SKM-1 treated with dmso at 0.1 percent for 144 hours (cell line): ENCODE data around the gene FOXE1.

Source experiments
- DNase-seq: peaks from one replicate; lab custom pipeline; 2025; ENCODE audit not compliant: unreplicated experiment; lab: John Stamatoyannopoulos, UW

The FOXE1 gene

DNA sequence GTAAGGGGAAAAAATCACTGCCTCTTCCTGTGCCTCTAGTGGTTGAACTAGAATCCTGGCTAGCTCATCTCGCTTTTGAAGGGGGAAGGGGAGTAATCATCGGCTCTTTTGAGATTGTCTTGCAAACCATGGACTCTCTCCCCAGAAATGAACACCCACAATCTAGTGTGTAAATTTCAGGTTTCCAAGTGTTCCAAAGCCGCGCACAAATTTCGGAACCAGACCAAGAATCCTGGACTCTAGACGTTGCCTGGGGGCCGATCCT is 4.9 kb upstream of the FOXE1 start:
- no peak for DNase-seq

DNA sequence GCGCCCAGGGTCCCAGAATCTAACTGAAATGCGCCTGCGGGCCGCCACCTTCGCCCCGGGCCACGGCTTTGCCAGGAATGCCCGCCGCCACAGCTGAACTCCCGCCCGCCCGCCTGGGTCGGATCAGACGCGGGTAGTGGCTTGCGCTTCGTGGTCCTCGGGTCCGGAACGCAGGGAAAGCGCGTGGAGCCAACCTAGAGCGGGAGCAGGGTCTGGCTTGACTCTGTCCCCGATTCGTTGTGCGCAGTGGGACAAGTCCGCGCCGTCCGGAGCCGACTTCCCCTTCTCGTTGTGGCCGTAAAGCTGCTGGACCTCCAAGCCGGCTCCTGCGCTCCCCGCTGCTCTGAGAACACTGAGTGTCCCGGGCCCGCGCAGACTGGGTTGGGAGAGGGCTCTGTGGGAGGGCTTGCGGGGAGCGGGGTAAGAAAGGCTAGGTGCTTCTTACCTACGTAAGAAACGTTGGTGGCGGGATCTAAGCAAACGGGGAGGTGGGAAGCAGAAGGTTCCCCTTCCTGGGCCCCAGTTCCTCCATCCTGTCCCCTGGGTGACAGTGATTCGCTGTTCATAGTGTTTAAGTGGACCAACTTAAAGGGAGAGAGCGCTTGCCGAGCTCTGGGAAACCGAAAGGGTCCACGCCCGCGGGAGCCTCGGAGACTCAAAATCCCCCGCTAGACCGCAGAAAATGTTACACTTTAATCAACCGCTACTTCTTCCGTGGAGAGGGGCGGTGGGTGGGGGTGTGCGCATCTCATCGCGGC is 4.4 kb upstream of the FOXE1 start:
- DNase-seq: no peak

DNA sequence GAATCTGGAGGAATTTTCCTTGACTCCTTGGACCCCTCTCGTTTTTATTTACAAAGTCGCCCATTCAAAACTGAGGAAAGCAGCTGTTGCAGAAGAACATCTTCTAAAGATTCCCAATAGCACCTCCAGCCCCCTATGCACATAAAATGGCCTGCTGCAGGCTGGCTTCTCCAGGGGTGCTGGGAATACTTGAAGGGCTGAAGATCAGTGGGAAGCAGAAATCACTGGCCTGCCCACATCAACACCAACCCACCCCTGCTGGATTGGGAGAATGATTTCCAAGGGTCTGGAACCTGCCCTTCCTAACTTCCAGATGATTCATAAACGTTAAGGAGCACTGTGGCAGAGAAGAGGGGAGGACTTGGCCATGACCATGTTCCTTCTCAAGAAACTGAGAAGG is 3.0 kb upstream of the FOXE1 start:
- DNase-seq: no peak

DNA sequence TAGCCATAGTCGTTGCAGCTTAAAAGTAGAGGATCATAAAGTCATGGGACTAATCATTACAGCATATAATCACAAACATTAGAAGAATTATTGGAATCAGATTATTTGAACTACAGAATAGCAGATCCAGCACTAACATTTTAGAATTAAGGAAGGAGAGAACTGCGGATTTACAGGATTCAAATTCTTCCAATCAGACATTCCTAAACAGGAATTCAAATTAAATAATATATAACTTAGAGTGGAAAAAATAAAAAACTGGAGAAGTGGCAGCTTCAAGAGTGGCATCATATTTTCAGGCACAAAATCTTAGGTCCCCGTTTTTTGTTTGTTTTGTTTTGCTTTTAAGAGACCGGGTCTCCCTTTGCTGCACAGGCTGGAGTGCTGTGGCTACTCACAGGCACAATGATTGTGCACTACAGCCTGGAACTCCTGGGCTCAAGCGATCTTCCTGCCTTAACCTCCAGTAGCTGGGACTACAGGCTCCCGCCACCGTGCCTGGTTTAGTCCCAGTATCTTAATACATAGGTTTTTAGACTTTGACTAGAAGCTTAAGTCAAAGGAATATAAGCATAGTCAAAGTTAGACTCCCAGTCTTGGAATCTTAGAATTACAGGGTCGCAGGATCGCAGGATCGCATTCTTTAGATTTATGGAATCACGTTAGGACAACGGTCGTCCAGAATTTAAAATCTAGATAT is 2.1 kb upstream of the FOXE1 start:
- no peak for DNase-seq

DNA sequence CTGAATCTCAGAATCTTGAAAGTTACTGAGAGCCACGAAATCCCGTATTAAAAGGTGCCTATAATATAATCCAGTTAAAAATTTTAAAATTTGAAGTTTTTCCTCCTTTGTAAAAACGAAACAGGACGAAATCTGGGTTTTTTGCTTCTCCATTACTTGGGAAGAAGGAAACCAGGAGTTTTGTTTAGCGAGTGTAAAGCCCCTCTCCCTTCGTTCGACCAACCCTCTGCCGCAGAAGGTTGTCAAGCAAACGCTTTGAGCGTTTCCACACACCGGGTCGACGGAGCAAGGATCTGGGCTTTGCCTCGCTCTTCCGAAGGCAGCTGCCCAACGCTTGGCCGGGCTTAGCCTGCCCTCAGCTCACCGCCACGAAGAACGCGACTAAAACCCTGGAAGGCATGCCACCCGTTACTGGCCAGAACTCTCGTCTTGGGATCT is 1.6 kb upstream of the FOXE1 start:
- no peak for DNase-seq

DNA sequence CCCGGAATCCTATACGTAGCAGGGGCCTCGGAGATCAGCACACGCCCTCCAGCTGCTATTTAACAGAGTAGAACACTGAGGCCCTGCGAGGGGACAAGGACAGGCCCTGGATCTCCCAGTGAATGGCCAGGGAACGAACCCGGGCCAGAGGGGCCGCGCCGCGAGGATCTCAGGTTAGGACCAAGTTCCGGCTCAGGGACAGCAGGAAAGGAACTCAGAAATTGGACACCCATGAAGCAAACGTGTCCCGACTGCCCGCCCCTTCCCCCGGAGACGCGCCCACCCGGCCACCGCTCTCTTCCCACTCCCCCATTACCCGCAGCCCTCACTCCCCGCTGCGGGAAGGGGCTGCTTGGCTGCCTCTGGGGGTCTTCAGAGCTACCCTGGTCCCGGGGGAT is 1.0 kb upstream of the FOXE1 start:
- DNase-seq: no peak

DNA sequence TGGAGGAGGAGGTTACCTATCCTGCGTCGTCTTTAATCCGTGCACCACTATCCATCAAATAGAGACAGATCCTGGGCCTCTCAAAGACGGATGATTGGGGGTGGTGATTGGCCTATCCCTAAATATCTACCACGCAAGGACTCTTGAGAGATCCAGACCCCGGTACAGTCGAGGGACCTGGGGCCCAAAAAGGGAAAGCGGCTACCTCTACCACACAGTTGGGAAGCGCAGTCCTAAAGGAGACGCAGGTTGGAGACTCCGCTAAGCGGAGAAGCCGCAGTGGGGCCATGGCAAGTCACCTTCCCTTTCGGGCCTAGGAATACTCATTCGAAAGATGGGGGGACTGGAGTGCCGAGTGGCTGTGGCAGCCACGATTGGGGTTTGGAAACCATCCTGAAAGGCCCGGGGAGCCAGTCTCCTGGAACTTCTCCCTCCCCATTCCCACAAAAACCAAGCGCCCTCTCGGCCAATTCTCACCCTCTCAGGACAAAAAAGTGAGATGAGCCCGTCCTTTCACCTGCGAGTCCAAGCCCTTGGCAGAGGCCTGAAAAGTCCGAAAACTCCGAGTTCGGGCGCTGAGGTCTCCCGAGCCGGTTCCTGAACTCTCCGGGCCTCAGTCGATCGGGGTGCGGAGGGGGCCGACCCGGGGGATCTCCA is 499 bp upstream of the FOXE1 start:
- DNase-seq: no peak

DNA sequence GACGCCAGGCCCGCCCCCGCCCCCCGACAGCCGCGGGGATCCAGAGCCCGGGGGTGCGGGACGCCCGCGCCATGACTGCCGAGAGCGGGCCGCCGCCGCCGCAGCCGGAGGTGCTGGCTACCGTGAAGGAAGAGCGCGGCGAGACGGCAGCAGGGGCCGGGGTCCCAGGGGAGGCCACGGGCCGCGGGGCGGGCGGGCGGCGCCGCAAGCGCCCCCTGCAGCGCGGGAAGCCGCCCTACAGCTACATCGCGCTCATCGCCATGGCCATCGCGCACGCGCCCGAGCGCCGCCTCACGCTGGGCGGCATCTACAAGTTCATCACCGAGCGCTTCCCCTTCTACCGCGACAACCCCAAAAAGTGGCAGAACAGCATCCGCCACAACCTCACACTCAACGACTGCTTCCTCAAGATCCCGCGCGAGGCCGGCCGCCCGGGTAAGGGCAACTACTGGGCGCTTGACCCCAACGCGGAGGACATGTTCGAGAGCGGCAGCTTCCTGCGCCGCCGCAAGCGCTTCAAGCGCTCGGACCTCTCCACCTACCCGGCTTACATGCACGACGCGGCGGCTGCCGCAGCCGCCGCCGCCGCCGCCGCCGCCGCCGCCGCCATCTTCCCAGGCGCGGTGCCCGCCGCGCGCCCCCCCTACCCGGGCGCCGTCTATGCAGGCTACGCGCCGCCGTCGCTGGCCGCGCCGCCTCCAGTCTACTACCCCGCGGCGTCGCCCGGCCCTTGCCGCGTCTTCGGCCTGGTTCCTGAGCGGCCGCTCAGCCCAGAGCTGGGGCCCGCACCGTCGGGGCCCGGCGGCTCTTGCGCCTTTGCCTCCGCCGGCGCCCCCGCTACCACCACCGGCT is 1.0 kb downstream of the FOXE1 start:
- no peak for DNase-seq

DNA sequence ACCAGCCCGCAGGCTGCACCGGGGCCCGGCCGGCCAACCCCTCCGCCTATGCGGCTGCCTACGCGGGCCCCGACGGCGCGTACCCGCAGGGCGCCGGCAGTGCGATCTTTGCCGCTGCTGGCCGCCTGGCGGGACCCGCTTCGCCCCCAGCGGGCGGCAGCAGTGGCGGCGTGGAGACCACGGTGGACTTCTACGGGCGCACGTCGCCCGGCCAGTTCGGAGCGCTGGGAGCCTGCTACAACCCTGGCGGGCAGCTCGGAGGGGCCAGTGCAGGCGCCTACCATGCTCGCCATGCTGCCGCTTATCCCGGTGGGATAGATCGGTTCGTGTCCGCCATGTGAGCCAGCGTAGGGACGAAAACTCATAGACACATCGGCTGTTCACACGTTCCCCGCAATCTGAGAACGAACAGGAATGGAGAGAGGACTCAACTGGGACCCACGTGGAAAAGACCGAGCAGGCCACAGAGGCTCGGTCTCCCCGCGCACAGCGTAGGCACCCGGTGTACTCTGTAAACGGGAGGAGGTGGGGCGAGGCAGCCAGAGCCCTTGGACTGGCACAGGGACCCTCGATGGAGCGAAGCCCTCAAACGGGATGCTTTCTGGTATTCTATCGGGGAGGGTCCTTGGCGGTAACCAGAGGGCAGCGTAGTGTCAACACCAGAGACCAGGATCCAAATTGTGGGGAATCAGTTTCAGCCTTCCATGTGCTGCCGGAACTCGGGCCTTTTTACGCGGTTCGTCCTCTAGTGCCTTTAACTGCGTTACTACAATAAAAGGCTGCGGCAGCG is 1.9 kb downstream of the FOXE1 start:
- no peak for DNase-seq

DNA sequence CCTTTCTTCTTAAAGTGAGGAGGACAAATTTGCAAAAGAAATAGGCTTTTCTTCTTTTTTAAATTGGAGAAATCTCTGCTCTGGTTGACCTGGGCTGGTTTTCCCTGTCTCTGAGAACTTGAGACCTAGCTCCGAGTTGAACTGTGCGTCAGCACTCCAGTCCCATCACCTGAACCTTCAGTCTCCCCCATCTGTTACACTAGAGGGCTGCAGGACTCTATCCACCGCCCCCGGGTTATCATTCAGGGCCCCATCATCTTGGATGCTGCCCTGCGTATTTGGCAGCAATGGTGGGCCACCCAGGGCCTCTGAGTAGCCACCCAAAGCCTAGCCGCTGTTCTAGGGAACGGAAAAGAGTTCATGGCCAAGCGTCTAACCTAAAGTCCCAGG is 2.5 kb downstream of the FOXE1 start:
- no peak for DNase-seq

DNA sequence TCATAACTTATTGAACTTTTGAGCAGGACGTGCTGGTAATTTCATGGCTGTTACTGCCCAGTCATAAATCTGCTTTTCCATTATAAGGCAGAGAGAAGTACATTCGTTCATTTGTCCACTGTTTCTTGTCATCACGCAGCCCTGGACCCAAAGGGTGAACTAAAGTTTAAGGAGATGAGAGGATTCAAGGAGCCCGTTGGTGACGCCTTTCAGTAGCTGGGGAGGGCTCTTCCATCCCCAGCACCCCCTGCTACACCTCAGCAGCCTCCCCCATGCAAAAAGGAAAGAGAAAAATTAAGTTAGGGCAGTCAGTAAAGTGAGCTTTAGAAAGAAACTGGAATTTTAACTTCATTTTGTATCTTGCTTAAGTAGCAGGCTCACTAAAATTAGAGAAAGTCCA is 2.9 kb downstream of the FOXE1 start:
- no peak for DNase-seq

DNA sequence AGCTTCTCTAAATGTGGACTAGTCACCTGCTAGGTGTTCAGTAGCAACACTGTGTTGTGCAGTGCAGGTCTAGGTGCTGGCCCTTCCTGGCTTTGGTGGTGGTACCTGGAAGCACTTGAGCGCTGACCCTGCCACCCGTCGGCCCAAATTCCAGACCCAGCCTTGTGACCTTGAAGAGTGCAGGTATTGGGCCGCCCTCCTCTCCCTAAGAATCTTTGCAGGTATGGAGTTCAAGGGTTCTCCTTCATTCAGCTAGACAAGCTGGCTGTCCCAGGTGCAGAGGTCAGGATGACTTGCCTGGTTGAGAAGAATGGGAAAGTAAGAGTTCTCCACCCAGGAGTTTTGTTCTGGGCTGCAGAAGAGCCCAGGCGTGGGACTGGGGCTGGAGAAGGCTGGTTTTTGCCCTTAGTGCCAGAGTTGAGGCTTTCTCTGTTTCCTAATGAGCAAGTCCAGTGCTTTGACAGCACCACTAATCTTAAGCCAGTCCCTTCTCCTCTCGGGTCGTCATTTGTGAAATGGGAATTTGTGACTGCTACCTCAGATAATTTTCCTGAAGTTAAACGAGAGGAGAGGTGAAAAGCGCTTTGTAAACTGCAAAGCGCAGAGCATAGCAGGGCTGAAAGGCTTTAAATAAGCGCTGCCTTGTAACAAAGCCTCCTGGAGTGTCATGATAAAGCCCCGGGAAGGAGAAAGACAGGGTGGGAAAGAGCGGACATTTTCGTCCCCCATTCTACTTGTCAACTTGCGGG is 4.0 kb downstream of the FOXE1 start:
- DNase-seq: no peak

DNA sequence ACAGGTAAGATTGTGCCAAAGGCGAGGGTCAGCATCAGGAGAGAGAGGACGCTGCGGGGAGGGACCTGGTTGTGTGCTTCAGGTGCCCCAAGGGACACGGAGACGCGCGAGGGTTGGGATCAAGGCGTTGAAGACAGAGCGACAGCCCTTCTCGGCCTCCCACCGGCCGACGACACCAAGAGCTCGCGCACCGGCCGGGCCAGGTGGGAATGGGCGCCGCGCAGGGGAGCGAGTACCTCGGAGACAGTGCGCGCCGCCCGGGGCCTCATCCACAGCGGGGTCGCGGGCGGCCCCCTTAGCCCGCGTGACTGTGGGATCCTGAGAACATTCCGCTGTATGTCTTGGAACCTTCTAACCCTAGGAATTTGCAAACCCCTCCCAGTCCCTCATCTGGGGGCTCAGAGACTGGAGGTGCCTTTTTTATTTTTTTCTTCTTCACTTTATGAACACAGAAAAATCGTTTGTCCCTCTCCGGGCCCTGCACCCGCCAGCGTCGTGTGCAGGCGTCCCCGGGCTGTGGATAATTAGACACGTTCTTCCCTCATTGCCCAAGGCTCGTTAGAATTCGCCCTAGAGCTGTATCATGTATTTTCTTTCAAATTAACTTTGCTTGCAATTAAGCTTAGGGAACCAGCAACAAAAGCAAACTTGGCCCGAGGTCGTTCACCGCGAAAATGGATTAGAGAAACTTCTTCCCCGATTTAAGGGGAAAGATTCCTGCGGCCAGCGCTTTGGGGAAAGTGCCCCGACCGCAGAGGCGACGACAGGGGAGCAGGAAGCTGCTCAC is 4.8 kb downstream of the FOXE1 start:
- DNase-seq: no peak

DNA sequence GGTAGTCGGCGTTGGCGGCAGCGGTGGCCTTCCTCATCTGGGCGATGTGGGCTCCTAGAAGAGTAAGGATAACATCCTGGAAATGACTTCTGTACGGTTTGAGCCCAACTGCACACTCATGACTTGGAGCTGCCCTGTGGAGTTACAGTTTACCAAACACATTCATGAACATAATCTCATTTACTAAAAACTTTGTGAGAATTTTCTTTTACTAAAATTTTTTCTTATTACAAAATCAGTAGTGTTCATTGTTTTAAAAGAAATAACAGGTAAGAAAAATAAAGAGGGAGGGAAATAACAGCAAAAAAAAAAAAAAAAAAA is 5.3 kb downstream of the FOXE1 start:
- DNase-seq: no peak

DNA sequence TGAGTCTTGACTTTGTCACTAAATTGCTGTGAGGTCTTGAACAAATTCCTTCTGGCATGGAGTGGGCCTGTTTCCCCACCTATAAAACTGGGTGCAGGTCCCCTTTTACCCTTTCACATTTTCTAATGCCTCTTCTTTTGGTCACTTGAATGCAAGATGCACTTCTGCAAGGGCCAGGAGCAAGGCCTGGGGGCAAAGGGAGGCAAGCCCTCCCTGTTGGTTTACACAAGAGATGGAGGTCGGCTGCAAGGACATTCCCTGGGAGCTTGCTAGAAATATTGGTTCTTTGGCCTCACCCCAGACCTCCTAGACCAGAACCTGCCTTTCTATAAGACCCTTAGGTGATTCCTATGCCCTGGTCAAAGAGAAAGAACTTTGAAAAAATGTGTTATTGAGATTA is 5.8 kb downstream of the FOXE1 start:
- no peak for DNase-seq

DNA sequence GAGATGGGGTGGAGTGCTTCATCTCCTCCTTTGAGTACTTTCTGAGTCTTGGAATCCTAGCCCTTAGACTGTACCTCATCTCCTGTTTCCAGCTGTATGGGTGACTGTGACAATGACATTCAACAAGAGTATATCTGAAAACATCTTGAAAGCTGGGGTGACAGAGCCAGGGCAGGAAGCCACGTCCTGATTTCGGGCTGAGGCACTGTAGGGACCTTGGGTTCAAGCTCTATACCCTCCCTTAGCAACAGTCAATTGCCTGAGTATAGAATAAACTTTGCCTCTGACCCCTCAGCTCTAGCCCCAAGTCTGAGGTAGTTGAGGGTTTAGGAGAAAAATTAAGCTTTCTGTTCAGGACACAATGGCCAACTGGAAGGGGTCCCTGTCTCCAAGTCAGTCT is 6.3 kb downstream of the FOXE1 start:
- no peak for DNase-seq

DNA sequence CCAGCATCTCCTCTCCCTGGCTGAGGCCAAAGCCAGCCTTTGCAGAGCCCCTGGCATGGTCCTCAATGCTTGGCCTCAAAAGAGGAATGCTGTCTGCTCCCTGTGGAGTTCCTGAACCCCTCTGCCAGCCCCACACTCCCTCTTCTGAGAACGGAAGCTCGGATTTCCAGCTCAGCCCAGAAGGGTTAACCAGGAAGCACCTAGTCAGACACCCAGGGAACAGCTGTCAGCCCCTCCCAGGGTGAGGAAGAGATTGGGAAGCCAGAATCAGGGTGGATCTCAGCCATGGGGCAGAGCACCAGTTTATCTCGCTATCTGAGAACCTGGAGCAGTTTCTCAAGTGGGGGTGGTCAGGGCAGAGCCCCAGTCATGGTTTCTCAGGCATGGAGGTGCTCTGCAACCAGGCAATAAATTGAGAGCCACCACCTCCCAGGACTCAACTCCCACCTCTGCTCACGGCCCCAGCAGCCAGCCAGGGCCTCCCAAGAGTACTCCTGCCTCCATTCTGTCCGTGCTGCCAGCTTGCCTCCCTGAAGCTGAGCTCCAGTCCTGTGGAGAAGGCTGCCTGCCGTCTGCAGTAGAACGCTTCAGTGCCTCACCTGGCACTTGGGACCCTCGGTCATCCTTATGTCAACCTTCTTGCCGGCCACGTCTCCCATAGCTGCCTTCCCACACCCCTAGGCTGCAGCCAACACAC is 7.6 kb downstream of the FOXE1 start:
- DNase-seq: no peak

DNA sequence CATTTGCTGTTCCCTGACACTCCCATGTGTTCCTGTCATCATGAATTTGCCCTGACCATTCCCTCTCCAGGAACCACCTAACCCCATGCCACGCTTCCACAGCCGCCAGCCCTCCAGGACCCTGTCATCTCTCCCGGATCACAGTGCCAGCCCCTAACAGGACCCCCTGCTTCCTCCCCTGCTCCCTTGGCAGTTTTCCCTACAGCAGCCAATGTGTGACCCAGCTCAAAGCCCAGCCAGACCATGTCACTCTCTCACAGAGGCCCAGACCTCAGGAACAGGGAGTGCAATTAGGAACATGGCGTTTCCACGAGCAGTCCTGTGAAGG is 8.1 kb downstream of the FOXE1 start:
- DNase-seq: no peak

DNA sequence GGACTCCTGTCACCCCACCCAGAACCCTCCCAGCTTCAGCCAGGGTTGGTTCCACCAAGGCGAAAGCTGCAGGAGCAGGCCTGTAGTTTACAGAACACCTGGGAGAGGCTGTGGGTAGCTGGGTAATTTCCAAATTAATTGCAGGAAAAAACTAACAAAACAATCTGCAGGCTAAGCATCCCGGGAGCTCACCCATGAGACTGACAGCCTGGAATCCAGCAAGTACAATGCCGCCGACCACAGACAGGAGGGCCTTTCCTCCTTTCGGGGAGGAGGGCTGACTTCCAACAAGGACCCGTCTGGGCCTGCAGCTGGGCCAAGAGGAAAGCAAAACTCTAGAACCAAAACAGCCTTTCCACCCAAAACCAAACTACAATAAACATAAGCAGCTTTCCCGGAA is 10.3 kb downstream of the FOXE1 start:
- no peak for DNase-seq
